GM19463 (cell line): ENCODE measurements around the gene INHBA.

Source experiments
- ATAC-seq: cut with Tn5 transposase; IDR thresholded peaks from one replicate; pipeline ENCODE4 v1.9.1; 2021; ENCODE audit warnings: mild to moderate bottlenecking, moderate library complexity; ENCODE audit not compliant: unreplicated experiment

The INHBA gene

GRCh38 chr7:41711283-41712064 lies 8.6 kb upstream of the INHBA start:
- no peak for ATAC-seq

- no peak for ATAC-seq
Measured at GRCh38 chr7:41710838-41711237, 7.9 kb upstream of the INHBA start.

GRCh38 chr7:41709621-41710020 lies 6.7 kb upstream of the INHBA start:
- no peak for ATAC-seq

- no peak for ATAC-seq
Measured at GRCh38 chr7:41708581-41709358, 5.9 kb upstream of the INHBA start.

GRCh38 chr7:41706228-41706930 lies 3.5 kb upstream of the INHBA start:
- no peak for ATAC-seq

GRCh38 chr7:41705109-41705901 lies 2.4 kb upstream of the INHBA start:
- peak; percentile 93 for ATAC-seq

GRCh38 chr7:41701068-41701941 lies 1.6 kb downstream of the INHBA start:
- no peak for ATAC-seq

- no peak for ATAC-seq
Measured at GRCh38 chr7:41700044-41700471, 2.8 kb downstream of the INHBA start.

GRCh38 chr7:41699516-41699915 lies 3.4 kb downstream of the INHBA start:
- no peak for ATAC-seq

- no peak for ATAC-seq
Measured at GRCh38 chr7:41698726-41699125, 4.2 kb downstream of the INHBA start.

GRCh38 chr7:41698114-41698513 lies 4.8 kb downstream of the INHBA start:
- no peak for ATAC-seq

- no peak for ATAC-seq
Measured at GRCh38 chr7:41696323-41696916, 6.5 kb downstream of the INHBA start.

GRCh38 chr7:41695661-41696322 lies 7.1 kb downstream of the INHBA start:
- ATAC-seq, result no peak

GRCh38 chr7:41694495-41694894 lies 8.4 kb downstream of the INHBA start:
- no peak for ATAC-seq

- ATAC-seq, result no peak
Measured at GRCh38 chr7:41693150-41693997, 9.5 kb downstream of the INHBA start.

GRCh38 chr7:41692251-41692650 lies 10.6 kb downstream of the INHBA start:
- ATAC-seq, result no peak

- no peak for ATAC-seq
Measured at GRCh38 chr7:41691286-41692190, 11.4 kb downstream of the INHBA start.
